GM08714 (cell line): ENCODE measurements around the gene GREB1.

ENCODE experiments used
- H3K4me3 ChIP-seq: fragments of 200-500 bp; sonication (Bioruptor generic); 2 replicates; pipeline ENCODE4 v1.5.1; 2014; ENCODE audit warnings: mild to moderate bottlenecking, low read length, inconsistent platforms
- ZNF274 ChIP-seq: IDR thresholded peaks from 2 replicates; pipeline ENCODE4 v1.6.1; 2012; ENCODE audit warnings: mild to moderate bottlenecking, low read depth, low read length

Gene GREB1

GRCh38 chr2:11642972-11643371, 109.1 kb downstream of the GREB1 start:
- H3K4me3 ChIP-seq = no peak overlapping the region
- TF ChIP-seq ZNF274 = no peak

- no peak for TF ChIP-seq ZNF274
- H3K4me3 ChIP-seq = no peak overlapping the region
These were observed 110.4 kb downstream of the GREB1 start for GRCh38 chr2:11644293-11644692.

GRCh38 chr2:11646530-11646929, 112.7 kb downstream of the GREB1 start:
- no peak overlapping the region for H3K4me3 ChIP-seq
- TF ChIP-seq ZNF274 = no peak

GRCh38 chr2:11647834-11648600, 114.2 kb downstream of the GREB1 start:
- H3K4me3 ChIP-seq = no peak overlapping the region
- TF ChIP-seq ZNF274 = no peak

GRCh38 chr2:11649093-11649492, 115.2 kb downstream of the GREB1 start:
- no peak overlapping the region for H3K4me3 ChIP-seq
- TF ChIP-seq ZNF274 = no peak

GRCh38 chr2:11651856-11652548, 118.2 kb downstream of the GREB1 start:
- no peak for TF ChIP-seq ZNF274
- no peak overlapping the region for H3K4me3 ChIP-seq

- no peak overlapping the region for H3K4me3 ChIP-seq
- no peak for TF ChIP-seq ZNF274
These were observed 118.7 kb downstream of the GREB1 start for GRCh38 chr2:11652553-11652952.

GRCh38 chr2:11655495-11655894, 121.7 kb downstream of the GREB1 start:
- no peak for TF ChIP-seq ZNF274

GRCh38 chr2:11656252-11656651, 122.4 kb downstream of the GREB1 start:
- no peak overlapping the region for H3K4me3 ChIP-seq
- TF ChIP-seq ZNF274 = no peak

More at GRCh38 chr2:11655495-11655894, 121.7 kb downstream of the GREB1 start:
- H3K4me3 ChIP-seq = no peak overlapping the region

GRCh38 chr2:11656671-11657101, 122.8 kb downstream of the GREB1 start:
- no peak for TF ChIP-seq ZNF274

GRCh38 chr2:11657195-11657594, 123.3 kb downstream of the GREB1 start:
- no peak for TF ChIP-seq ZNF274
- no peak overlapping the region for H3K4me3 ChIP-seq

More at GRCh38 chr2:11656671-11657101, 122.8 kb downstream of the GREB1 start:
- H3K4me3 ChIP-seq = no peak overlapping the region

- H3K4me3 ChIP-seq = no peak overlapping the region
- no peak for TF ChIP-seq ZNF274
These were observed 123.8 kb downstream of the GREB1 start for GRCh38 chr2:11657646-11658045.

- no peak for TF ChIP-seq ZNF274
- H3K4me3 ChIP-seq = no peak overlapping the region
These were observed 124.6 kb downstream of the GREB1 start for GRCh38 chr2:11658208-11659114.

- no peak overlapping the region for H3K4me3 ChIP-seq
- no peak for TF ChIP-seq ZNF274
These were observed 125.2 kb downstream of the GREB1 start for GRCh38 chr2:11659115-11659475.
